ENCODE data around the gene DOCK6. TPM values are rescaled to one million over a fixed set of nuclear protein-coding genes. Genes with fewer than 3 reads are reported as not detected.

The DOCK6 gene
- total and polyA plus RNA-seq, 2 of the 13 experiments (the other 11 are each of a cell fraction or from before 2014, with no cell fraction given) = 5.4 to 38.1 TPM

DNA sequence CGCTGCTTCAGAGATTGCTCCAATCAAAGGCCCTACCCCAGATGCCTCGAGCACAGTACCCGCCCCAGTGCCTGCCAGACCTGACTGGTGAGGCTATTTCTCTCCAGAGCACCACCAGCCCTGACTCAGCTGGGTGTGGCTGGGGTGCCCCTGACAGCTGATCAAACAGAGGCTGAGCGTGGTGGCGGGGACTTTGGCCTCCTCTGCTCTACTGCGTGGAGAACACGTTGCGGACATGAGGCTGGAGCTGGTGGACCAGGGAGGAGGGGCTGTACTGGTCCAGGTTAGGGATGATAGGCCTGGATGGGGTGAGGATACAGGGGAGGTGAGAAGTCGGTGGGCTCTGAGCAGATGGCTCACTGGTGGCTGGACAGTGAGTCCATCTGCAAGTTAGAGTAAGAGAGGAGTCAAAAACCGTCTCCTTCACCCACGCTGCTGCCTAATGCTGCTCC, 3.5 kb upstream of the DOCK6 start (continued):
- TF ChIP-seq TCF7 (IDR thresholded peaks at IDR 0.05; ENCODE audit: low read depth) (peak; percentile 62; the same call in 1 of the 2 replicates), ERF (CRISPR knock-in tag; IDR thresholded peaks at IDR 0.05) (peak; percentile 99), ZMAT3 (CRISPR knock-in tag; conservative IDR thresholded peaks at IDR 0.05) (peak; percentile 97), PHF20 (CRISPR knock-in tag; IDR thresholded peaks at IDR 0.05) (peak; percentile 59; the same call in 1 of the 2 replicates), ZNF616 (CRISPR knock-in tag; IDR thresholded peaks at IDR 0.05; ENCODE audit: low read depth) (peak; percentile 54), ZNF564 (CRISPR knock-in tag; IDR thresholded peaks at IDR 0.05) (peak; percentile 94), ZNF672 (CRISPR knock-in tag; IDR thresholded peaks at IDR 0.05) (no peak), ZNF569 (CRISPR knock-in tag; IDR thresholded peaks at IDR 0.05; ENCODE audit: borderline replicate concordance) (no peak), RFX5 (IDR thresholded peaks at IDR 0.05; ENCODE audit: low read depth, low read length) (no peak), RELA (CRISPR knock-in tag; IDR thresholded peaks at IDR 0.05) (no peak), ZNF44 (CRISPR knock-in tag; IDR thresholded peaks at IDR 0.05) (peak; percentile 88; the same call in 1 of the 2 replicates), SMAD1 (CRISPR knock-in tag; IDR thresholded peaks at IDR 0.05; ENCODE audit: borderline replicate concordance, low read depth) (peak; percentile 89; the same call in 1 of the 2 replicates), ZNF484 (CRISPR knock-in tag; IDR thresholded peaks at IDR 0.05; ENCODE audit: borderline replicate concordance, low read depth) (no peak), MYC (CRISPR knock-in tag; IDR thresholded peaks at IDR 0.05; ENCODE audit: borderline replicate concordance) (peak; percentile 100), MATR3 (CRISPR knock-in tag; IDR thresholded peaks at IDR 0.05) (no peak), YY1 (IDR thresholded peaks at IDR 0.05; ENCODE audit: insufficient read depth, insufficient replicate concordance, low read depth, low read length) (peak; percentile 63), JARID2 (CRISPR knock-in tag; IDR thresholded peaks at IDR 0.05; ENCODE audit: insufficient replicate concordance) (peak; percentile 72), ZNF614 (CRISPR knock-in tag; IDR thresholded peaks at IDR 0.05; ENCODE audit: borderline replicate concordance) (peak; percentile 97), ZBTB7A (CRISPR knock-in tag; IDR thresholded peaks at IDR 0.05) (peak; percentile 90; the same call in 1 of the 2 replicates), SRSF9 (IDR thresholded peaks at IDR 0.05; ENCODE audit: borderline replicate concordance, insufficient read depth, low read depth, low read length, poor library complexity, severe bottlenecking) (no peak)
- TF ChIP-seq, protein P1, sequence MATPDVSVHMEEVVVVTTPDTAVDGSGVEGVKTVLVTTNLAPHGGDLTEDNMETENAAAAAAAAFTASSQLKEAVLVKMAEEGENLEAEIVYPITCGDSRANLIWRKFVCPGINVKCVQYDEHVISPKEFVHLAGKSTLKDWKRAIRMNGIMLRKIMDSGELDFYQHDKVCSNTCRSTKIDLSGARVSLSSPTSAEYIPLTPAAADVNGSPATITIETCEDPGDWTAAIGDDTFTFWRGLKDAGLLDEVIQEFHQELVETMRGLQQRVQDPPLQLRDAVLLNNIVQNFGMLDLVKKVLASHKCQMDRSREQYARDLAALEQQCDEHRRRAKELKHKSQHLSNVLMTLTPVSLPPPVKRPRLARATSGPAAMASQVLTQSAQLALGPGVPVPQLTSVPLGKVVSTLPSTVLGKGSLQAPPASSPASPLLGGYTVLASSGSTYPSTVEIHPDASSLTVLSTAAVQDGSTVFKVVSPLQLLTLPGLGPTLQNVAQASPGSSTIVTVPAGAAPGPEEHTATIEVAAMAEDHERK (CRISPR knock-in tag; IDR thresholded peaks at IDR 0.05; ENCODE audit: low read depth) = no peak
- TF ChIP-seq, protein P2, sequence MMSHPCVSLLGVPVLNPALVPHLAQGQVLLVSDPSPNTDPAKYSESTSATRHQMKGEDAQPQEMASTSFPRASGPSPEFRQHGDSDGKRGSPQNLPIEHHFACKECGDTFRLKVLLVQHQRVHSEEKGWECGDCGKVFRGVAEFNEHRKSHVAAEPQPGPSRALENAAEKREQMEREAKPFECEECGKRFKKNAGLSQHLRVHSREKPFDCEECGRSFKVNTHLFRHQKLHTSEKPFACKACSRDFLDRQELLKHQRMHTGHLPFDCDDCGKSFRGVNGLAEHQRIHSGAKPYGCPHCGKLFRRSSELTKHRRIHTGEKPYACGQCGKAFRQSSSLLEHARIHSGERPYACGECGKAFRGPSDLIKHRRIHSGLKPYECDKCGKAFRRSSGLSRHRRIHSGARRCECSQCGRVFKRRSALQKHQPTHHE (CRISPR knock-in tag; IDR thresholded peaks at IDR 0.05; ENCODE audit: borderline replicate concordance) = peak; percentile 81; the same call in 1 of the 2 replicates
- TF ChIP-seq, protein P3, sequence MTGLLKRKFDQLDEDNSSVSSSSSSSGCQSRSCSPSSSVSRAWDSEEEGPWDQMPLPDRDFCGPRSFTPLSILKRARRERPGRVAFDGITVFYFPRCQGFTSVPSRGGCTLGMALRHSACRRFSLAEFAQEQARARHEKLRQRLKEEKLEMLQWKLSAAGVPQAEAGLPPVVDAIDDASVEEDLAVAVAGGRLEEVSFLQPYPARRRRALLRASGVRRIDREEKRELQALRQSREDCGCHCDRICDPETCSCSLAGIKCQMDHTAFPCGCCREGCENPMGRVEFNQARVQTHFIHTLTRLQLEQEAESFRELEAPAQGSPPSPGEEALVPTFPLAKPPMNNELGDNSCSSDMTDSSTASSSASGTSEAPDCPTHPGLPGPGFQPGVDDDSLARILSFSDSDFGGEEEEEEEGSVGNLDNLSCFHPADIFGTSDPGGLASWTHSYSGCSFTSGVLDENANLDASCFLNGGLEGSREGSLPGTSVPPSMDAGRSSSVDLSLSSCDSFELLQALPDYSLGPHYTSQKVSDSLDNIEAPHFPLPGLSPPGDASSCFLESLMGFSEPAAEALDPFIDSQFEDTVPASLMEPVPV (CRISPR knock-in tag; IDR thresholded peaks at IDR 0.05) = peak; percentile 97
- TF ChIP-seq, protein P4, sequence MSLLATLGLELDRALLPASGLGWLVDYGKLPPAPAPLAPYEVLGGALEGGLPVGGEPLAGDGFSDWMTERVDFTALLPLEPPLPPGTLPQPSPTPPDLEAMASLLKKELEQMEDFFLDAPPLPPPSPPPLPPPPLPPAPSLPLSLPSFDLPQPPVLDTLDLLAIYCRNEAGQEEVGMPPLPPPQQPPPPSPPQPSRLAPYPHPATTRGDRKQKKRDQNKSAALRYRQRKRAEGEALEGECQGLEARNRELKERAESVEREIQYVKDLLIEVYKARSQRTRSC (CRISPR knock-in tag; IDR thresholded peaks at IDR 0.05; ENCODE audit: low read depth) = 0 out of 2 replicates have a peak, but pooled peaks have one; percentile 39

Measured in HepG2 (cell line).